Vagina (tissue), 2 donors: ENCODE results near the gene XAGE1B. TPM values are rescaled to one million over a fixed set of nuclear protein-coding genes. Genes with fewer than 3 reads are reported as not detected.
"Not testable (repeated sequence)": the region's sequence is repeated elsewhere in the genome, so short reads cannot be mapped to it uniquely, and the experiment has no call there.

Experiments used
- DNase-seq, 2 donors: peaks; one replicate each; pipeline ENCODE4 v3.0.0-alpha.2; 2017; ENCODE audit errors: extremely low spot score in 2 of 2
- H3K27ac ChIP-seq: fragments of 200-600 bp; sonication (generic); one replicate; pipeline ENCODE4 v1.5.1; 2019
- H3K27me3 ChIP-seq: fragments of 200-600 bp; sonication (generic); one replicate; pipeline ENCODE4 v1.5.1; 2019
- H3K36me3 ChIP-seq, 2 donors: fragments of 200-600 bp; sonication (generic); one replicate each; pipeline ENCODE4 v1.5.1; 2017 to 2019
- H3K4me1 ChIP-seq: fragments of 200-600 bp; sonication (generic); one replicate; pipeline ENCODE4 v1.5.1; 2019
- H3K4me3 ChIP-seq, 2 donors: fragments of 200-600 bp; sonication (generic); 1 replicate in 1 of 2; 2 replicates in 1 of 2; pipeline ENCODE4 v1.5.1; 2016 to 2019
- H3K9me3 ChIP-seq: fragments of 200-600 bp; sonication (generic); one replicate; pipeline ENCODE4 v1.5.1; 2019
- POLR2A ChIP-seq, 2 donors: fragments of 450-650 bp; IDR thresholded peaks; one replicate each; pipeline ENCODE4 v1.6.1; 2017; ENCODE audit warnings: antibody characterized with exemption in 2 of 2, mild to moderate bottlenecking in 2 of 2, moderate library complexity in 2 of 2
- POLR2AphosphoS5 ChIP-seq, 2 donors: sonication (generic); formaldehyde crosslinking; IDR thresholded peaks; one replicate each; pipeline ENCODE4 v1.9.0; 2017; ENCODE audit warnings: antibody characterized with exemption in 2 of 2, mild to moderate bottlenecking in 2 of 2, low read depth in 1 of 2; ENCODE audit not compliant: insufficient read depth in 1 of 2
- intact Hi-C: fragments of 100-400 bp; cut with DNase I; formaldehyde crosslinking; loops from one replicate; pipeline ENCODE4 v1.15.1; 2023
- total RNA-seq: library from RNA; depleted of rRNA; stranded (reverse); fragments of >200 nt; gene quantifications from one replicate; pipeline ENCODE4 v1.2.3, GENCODE V29; 2016
- TF ChIP-seq, protein P1 (sequence below), 3 experiments: fragments of 450-650 bp in 2 of 3; fragments of 200-600 bp in 1 of 3; sonication (generic) in 1 of 3; IDR thresholded peaks; one replicate each; pipeline ENCODE4 v1.5.1; 2017 to 2019; ENCODE audit warnings: antibody characterized with exemption in 3 of 3, mild to moderate bottlenecking in 2 of 3, moderate library complexity in 2 of 3

The XAGE1B gene
- total RNA-seq, 1 donor from 2014 or later = not detected

- Histone ChIP-seq H3K4me1 (no peaks in the 10 kb centered on the region), H3K36me3 (no peaks in the 10 kb centered on the region), H3K27ac (no peak overlapping the region), H3K9me3 (no peaks in the 10 kb centered on the region), H3K27me3 (no peaks in the 10 kb centered on the region), H3K4me3 (no peak overlapping the region)
- no peak for DNase-seq
- TF ChIP-seq POLR2A (IDR thresholded peaks at IDR 0.05) (no peak), POLR2AphosphoS5 (IDR thresholded peaks at IDR 0.05; ENCODE audit: insufficient read depth in 1 of 2, low read depth in 1 of 2) (no peak)
- TF ChIP-seq, protein P1, sequence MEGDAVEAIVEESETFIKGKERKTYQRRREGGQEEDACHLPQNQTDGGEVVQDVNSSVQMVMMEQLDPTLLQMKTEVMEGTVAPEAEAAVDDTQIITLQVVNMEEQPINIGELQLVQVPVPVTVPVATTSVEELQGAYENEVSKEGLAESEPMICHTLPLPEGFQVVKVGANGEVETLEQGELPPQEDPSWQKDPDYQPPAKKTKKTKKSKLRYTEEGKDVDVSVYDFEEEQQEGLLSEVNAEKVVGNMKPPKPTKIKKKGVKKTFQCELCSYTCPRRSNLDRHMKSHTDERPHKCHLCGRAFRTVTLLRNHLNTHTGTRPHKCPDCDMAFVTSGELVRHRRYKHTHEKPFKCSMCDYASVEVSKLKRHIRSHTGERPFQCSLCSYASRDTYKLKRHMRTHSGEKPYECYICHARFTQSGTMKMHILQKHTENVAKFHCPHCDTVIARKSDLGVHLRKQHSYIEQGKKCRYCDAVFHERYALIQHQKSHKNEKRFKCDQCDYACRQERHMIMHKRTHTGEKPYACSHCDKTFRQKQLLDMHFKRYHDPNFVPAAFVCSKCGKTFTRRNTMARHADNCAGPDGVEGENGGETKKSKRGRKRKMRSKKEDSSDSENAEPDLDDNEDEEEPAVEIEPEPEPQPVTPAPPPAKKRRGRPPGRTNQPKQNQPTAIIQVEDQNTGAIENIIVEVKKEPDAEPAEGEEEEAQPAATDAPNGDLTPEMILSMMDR (IDR thresholded peaks at IDR 0.05) = no peak
- intact Hi-C loops = no loop called here
Measured at GRCh38 chrX:52544147-52544840, 27.4 kb upstream of the XAGE1B start.

- H3K27ac ChIP-seq = no peak overlapping the region
- TF ChIP-seq, protein P1 (IDR thresholded peaks at IDR 0.05) = no peak
- TF ChIP-seq POLR2AphosphoS5 (IDR thresholded peaks at IDR 0.05; ENCODE audit: insufficient read depth in 1 of 2, low read depth in 1 of 2) (no peak), POLR2A (IDR thresholded peaks at IDR 0.05) (no peak)
- H3K9me3 ChIP-seq = no peaks in the 10 kb centered on the region
- H3K27me3 ChIP-seq = no peaks in the 10 kb centered on the region
- DNase-seq = no peak
- H3K36me3 ChIP-seq = no peaks in the 10 kb centered on the region
- H3K4me3 ChIP-seq = no peak overlapping the region
- no peaks in the 10 kb centered on the region for H3K4me1 ChIP-seq
- intact Hi-C loops = no loop called here
Measured at GRCh38 chrX:52542311-52542710, 25.4 kb upstream of the XAGE1B start.

DNA sequence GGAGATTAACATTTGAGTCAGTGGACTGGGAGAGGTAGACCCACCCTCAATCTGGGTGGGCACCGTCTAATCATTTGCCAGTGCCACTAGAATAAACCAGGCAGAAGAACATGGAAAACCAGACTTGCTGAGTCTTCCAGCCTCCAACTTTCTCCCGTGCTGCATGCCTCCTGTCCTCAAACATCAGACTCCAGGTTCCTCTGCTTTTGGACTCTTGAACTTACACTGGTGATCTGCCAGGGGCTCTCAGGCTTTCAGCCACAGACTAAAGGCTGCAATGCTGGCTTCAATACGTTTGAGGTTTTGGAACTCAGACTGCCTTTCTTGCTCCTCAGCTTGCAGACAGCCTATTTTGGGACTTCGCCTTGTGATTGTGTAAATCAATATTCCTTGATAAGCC, 24.2 kb upstream of the XAGE1B start:
- intact Hi-C loops, DNase-seq, H3K36me3 ChIP-seq: not testable (repeated sequence)

DNA sequence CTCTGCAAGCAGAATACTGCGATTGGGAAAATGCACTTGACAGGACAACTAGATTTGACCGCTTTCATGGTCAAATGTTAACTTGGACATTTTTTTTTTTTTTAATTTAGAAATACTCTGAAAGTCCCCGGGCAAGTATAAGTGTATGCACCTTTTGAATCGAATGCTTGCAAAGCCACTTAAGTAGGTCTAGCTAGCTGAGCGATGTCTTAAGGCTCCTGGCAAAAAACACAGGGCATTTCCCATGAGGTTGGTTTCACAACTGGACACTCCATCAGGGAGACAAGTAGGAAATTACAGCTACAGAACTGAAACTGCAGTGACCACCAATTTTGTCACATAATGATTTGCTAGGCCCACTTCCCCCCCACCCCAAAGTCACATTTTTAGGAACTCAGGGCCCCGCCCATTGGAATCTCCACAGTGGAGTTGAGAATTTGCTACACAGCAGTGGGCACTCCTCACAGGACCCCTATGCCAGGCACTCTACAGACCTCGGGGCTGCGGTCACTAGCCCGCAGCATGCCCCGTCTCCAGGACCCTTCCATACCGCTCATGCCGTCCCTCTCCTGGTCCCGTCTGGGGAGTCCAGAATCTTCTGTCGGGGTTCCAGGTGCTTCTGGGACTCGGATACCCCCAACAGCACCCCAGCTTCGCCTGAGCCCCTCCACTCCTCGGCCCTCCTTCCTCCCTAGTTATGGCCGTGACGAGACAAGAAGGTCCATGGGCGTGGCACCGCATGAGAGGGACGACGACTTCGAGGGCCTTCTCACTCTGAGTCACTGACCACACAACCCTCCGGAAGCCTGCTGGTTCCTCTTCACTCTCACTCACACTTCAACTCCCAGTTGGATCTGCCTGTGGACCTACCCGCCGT, 515 bp downstream of the XAGE1B start:
- intact Hi-C loops, H3K27ac ChIP-seq, H3K27me3 ChIP-seq, H3K36me3 ChIP-seq, H3K9me3 ChIP-seq, H3K4me1 ChIP-seq, DNase-seq, H3K4me3 ChIP-seq: not testable (repeated sequence)

More for the DNA sequence above, 24.2 kb upstream of the XAGE1B start:
- not testable (repeated sequence) for H3K4me1 ChIP-seq, H3K27me3 ChIP-seq, H3K4me3 ChIP-seq, H3K9me3 ChIP-seq, H3K27ac ChIP-seq

DNA sequence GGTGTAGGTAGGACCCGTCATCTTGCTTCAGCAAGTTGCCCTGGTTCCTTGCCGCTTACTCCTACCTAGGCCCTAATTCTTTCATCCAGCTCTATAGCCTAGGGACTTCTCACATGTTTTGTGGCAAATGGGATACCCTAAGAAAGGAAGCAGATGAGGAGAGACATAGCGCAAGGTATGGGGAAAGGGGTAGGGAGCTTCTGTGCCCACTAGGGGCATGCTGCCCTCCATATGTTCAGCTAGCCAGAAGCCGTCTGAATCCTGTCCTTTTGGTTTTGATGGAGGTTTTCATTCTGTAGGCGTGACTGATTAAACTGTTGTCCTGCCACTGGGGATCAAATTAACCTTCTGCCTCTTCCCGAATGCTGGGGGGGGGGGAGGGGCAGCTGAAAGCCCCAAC, 5.7 kb downstream of the XAGE1B start:
- H3K36me3 ChIP-seq, intact Hi-C loops, H3K4me3 ChIP-seq, DNase-seq, H3K27me3 ChIP-seq, H3K9me3 ChIP-seq, H3K4me1 ChIP-seq, H3K27ac ChIP-seq: not testable (repeated sequence)

- TF ChIP-seq, protein P1 (IDR thresholded peaks at IDR 0.05) = no peak
- intact Hi-C loops = no loop called here
- no peak overlapping the region for H3K27ac ChIP-seq
- H3K4me1 ChIP-seq = no peaks in the 10 kb centered on the region
- H3K9me3 ChIP-seq = no peaks in the 10 kb centered on the region
- no peak overlapping the region for H3K4me3 ChIP-seq
- DNase-seq = no peak
- no peaks in the 10 kb centered on the region for H3K27me3 ChIP-seq
- H3K36me3 ChIP-seq = no peaks in the 10 kb centered on the region
Measured at GRCh38 chrX:52509916-52510315, 6.9 kb downstream of the XAGE1B start.
